ENCODE measurements around the gene LCNL1.

The LCNL1 gene

DNA sequence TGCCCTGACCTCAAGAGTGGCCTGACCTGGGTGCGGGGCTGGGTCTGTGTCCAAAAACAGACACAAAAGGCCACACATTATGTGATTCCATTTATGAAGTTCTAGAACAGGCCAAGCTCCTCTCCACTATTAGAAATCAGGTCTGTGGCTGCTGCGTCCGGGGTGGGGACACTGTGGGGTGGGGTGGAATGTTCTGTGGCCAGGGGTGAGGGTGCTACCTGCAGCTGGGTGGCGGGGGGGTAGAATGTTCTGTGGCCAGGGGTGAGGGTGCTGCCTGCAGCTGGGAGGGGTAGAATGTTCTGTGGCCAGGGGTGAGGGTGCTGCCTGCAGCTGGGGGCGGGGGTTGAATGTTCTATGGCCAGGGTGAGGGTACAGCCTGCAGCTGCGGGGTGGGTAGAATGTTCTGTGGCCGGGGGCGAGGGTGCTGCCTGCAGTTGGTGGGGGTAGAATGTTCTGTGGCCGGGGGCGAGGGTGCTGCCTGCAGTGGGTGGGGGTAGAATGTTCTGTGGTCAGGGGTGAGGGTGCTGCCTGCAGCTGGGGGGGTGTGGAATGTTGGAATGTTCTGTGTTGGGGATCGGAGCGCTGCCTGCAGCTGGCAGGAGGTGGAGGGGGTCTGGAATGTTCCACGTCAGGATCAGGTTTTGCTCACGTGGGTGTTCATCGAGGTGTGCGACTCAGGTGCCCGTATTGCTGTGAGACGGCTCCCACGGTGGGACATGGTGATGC, 22.4 kb upstream of the LCNL1 start:
- no peak for DNase-seq

GRCh38 chr9:136960938-136961275, 21.9 kb upstream of the LCNL1 start:
- no peak for DNase-seq

DNA sequence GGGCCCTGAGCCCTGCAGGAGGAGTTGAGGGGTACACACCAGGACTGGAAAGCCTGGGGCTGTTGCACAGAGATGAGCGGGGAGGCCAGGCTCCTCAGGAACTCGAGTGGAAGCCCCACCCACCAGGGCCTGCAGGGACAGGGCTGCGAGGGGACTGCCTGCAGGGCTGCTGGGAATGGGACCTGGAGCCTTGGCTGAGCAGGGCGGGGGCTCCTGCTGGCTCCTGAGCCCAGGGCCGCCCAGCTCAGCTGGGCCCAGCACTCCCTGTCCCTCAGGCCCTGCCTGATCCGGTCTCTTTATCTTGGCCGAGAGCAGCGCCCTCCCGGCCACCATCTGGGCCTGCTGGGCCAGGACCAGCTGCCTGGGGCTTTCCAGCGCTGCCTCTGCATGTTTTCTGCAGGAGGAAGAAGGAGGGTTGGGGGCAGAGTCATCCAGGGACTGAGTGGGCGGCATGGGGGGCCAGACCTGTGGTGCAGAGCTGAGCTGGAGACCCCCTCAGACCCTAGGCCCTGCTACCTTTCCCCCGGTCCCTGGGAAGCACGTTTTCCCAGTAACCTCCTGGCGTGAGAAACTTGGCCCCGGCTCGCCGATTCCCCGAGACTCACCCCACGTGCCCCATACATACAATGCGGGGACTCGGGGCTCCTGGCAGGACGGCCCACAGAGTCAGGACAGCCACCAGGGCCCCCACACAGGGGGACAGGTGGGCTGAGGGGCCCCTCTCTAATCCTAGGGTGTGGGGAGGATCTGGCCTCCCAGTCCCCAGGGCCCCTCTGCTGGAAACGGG, 21.3 kb upstream of the LCNL1 start:
- no peak for DNase-seq

GRCh38 chr9:136962163-136962562, 20.6 kb upstream of the LCNL1 start:
- no peak for DNase-seq

- DNase-seq: no peak
These were observed 20.0 kb upstream of the LCNL1 start for GRCh38 chr9:136962701-136963248.

DNA sequence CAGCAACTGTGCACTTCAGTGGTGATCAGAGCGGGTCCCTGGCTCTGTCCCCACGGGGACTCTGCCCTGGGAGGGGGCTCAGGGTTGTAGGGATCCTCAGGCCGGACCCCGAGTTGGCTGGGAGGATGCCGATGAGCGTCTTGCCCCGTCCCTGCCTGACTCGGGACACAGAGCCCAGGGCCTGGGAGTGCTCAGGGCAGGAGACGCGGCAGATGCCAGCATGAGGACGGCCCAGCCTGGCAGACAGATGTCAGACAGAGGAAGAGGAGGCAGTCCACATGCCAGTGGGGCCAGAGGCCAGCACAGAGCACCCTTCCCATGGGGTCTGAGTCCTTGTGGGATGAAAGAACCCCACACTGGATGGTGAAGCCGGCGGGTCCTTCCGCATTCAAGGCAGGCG, 19.5 kb upstream of the LCNL1 start:
- DNase-seq: no peak

- no peak for DNase-seq
These were observed 19.0 kb upstream of the LCNL1 start for GRCh38 chr9:136963751-136964150.

- DNase-seq: no peak
These were observed 18.6 kb upstream of the LCNL1 start for GRCh38 chr9:136964171-136964689.

DNA sequence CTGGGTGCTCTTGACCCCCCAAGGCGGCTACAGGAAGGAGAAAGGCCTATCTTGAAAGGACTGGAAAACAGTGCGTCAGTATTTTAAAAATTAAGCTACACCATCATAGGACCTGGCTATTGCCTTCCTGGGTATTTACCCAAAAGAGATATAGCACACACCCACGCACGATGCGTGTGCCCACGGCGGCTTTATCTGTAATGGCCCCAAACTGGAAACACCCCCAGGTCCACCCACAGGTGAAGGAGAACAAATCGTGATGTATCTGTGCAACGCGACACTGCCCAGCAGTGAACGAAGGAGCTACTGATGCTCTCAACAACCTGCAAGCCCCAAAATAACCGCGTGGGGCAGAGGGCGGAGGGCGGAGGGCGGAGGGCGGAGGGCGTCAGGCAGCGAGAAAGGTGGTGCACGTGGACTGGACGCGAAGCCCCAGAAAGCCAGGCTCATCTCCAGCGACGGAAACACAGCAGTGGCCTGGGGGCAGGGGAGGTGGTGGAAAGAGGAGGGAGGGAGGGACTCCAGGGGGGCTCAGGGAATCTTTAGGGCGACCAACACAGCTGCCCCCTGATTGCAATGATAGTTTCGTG, 17.9 kb upstream of the LCNL1 start:
- DNase-seq: no peak

- no peak for DNase-seq
These were observed 16.9 kb upstream of the LCNL1 start for GRCh38 chr9:136965771-136966484.

DNA sequence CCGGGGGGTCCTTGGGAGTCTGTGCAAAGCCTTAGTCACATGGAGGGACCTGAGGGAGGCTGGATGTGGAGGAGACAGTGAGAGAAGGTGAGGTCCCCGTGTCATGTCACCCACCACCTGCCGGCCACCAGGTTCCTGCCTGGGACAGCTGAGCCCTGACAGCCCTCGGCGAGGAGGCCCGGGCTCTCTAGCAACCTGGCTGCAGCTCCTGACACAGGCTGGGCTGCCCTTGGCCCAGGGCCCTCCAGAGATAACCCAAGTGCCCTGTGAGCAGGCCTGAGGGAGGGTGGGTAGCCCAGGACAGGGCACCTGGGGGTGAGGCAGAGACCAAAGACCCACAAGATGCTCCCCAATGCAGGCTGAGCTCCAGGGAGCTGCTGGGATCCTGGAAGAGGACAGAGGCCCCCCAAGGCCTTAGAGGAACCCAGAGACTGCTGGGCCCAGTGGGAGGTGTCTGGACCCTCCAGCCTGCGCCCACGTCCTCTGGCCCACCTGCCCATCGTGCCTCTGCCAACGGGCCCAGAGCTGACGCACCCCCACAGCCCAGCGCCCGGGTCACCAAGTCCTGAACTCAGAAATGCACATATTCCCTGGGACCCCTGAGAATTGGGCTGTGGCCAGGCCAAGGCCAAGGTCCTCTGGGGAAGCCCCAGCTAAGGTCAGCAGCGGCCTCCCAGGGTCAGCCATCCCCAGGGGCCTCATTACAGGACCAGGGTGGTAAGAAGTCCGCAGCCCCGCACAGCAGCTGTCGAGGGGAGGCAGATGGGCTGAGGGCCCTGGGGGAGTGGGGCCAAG, 14.3 kb upstream of the LCNL1 start:
- DNase-seq: no peak

DNA sequence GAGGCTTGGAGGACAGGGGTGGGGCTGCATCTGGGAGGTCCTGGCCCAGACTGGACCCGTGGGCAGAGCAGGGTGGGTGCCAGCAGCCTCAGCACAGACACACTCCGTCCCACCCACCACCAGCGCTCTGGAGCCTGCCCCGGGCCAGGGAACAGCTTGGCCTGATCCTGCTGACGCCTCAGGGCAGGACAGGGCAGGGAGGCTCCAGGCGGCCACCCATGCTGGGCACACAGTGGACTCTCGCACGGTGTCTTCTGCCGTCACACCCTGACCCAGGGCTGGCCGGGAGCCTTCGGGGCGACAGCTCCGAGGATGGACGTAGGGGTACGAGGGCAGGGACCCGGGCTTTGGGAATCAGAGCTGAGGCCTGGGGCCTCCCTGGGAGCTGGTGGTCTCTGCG, 13.6 kb upstream of the LCNL1 start:
- DNase-seq: no peak

DNA sequence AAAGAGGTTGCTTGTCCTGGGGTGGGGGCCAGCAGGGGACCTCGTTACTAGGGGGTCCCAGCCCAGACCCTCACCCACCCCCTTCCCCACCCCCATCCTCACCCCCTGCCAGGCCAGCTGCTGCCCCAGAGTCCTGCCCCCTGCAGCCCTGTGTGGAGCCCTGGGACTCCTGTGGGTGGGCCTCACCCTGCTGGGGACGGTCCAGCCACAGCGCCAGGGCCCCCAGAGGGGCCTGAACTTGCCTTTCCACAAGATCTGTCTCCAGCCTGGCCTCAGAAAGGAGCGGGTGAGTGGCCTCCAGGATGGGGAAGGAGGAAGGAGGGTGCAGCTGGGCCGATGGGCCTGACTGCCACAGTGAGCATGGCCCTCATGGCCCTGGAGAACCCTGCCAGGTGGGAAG, 13.0 kb upstream of the LCNL1 start:
- DNase-seq: no peak

- DNase-seq: no peak
These were observed 12.4 kb upstream of the LCNL1 start for GRCh38 chr9:136970361-136970760.

GRCh38 chr9:136971746-136972145, 11.0 kb upstream of the LCNL1 start:
- no peak for DNase-seq

DNA sequence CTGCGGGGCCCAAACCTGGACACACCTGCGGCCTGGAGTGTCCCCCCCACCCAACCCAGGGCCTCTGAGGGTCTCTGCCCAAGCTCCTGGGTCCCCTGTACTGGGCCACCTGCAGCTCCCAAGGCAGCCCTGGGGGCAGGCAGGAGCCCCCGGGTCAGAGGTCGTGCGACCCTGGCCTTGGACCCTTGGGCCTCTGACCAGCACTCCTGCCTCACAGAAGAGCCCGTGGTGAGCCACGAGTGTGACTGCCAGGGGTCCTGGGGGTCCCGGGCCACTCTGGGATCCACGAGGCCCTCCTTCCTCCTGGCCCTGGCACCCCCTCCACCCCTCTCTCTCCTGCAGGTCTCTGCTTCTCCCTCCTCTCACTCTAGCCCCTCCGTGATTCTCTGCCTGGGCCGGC, 10.5 kb upstream of the LCNL1 start:
- no peak for DNase-seq

- DNase-seq: no peak
These were observed 10.1 kb upstream of the LCNL1 start for GRCh38 chr9:136972743-136973142.

GRCh38 chr9:136973618-136974617, 8.9 kb upstream of the LCNL1 start:
- no peak for DNase-seq

GRCh38 chr9:136974817-136975535, 7.8 kb upstream of the LCNL1 start:
- no peak for DNase-seq

GRCh38 chr9:136975644-136976043, 7.1 kb upstream of the LCNL1 start:
- DNase-seq: no peak
